ENCODE measurements around the gene LRRN4. TPM values are rescaled to one million over a fixed set of nuclear protein-coding genes. Genes with fewer than 3 reads are reported as not detected.

LRRN4 gene
- under 1 TPM in 1 of 2 donors, not detected in 1; 0.02 TPM for polyA plus RNA-seq

DNA sequence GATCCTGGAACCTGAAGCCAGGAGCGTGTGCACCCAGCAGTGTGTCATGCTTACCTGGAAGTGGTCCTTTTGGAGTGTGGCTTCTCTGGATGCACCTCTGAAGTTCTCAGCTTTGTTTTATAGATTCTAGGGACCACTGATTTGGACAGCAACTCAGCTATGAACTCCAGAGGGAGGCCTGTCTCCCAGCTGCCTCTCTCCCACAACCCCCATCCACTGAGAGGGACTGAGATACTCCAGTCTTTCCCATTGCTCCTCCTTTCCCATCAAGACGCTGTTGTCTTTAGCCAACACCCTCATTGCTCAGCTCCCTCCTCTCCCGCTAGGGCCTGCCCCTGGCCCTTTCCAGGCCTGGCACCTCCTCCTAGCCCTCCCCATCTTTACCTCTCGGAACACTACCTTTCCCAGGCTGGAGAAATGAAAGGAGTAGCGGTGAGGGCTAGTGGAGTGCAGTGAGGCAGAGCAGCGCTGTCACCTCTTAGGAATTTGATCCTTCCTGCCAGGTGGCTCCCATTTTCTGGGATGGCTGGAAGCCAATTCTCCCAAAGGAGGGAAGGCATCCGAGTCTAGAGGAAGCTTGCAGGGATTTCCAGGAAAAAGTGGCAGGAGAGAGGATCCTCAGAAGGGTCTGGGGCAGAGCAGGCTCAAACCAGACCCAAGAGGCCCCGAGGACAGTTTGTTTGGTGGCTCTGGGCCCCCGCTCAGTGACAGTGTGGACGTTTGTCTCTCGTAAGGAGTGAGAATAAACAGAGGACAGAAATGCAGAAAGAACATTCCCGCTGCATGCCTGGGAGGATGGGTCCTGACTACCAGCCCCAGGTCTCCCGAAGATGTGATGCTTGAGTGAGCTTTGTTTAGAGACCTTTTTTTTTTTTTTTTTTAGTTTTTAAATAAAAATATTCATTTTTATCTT, at the start of gene LRRN4:
TSS of gene LRRN4 (minus strand) at position 285 of the 913 bp plus-strand sequence. CDS start 1,261 bp downstream, outside the sequence.
- H3K27me3 ChIP-seq (ENCODE audit: control insufficient read depth in 1 of 2, insufficient read depth in 2 of 2, low read length in 2 of 2), result peaks cover 0 to 10% of the 10 kb centered on the region in 2 donors
- no peak within 1 kb of the TSS for H3K4me3 ChIP-seq (ENCODE audit: low read depth in 1 of 2, low read length in 2 of 2)
- WGBS, 2 donors, result 45 to 57% methylated on average over 13 of the region's 13 CpGs

DNA sequence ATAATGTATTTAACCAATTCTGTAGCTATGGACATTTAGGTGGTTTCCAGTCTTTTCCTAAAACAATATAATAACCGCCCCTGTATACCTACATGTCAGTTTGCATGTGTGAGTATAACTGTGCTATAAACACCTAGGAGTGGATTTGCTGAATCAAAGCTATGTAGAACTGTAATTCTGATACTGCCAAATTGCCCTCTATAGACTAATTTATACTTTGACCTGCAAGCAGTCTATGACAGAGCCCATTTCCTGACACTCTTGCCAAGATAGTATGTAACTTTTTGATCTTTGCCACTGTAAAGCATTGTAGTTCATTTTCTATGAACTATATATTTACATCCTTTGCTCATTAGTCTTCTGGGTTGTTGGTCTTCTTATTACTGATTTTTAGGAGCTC, 49.4 kb upstream of the LRRN4 start:
- no peak overlapping the region for H3K4me3 ChIP-seq (ENCODE audit: low read depth in 1 of 2, low read length in 2 of 2)
- no peaks in the 10 kb centered on the region for H3K9me3 ChIP-seq (ENCODE audit: control insufficient read depth in 2 of 2, insufficient read depth in 1 of 2, low read depth in 1 of 2, low read length in 1 of 2)
- peaks cover 0 to 9% of the 10 kb centered on the region in 2 donors for H3K36me3 ChIP-seq (ENCODE audit: control insufficient read depth in 2 of 2, insufficient read depth in 2 of 2, low read length in 1 of 2)
- no peaks in the 10 kb centered on the region for H3K4me1 ChIP-seq (ENCODE audit: control insufficient read depth in 2 of 2, insufficient read depth in 2 of 2, low read length in 1 of 2)
- H3K27ac ChIP-seq (ENCODE audit: low read depth in 2 of 2, low read length in 1 of 2), result no peak overlapping the region
- WGBS, 2 donors, result 56 to 67% methylated on average over 1 of the region's 1 CpG
- H3K27me3 ChIP-seq (ENCODE audit: control insufficient read depth in 1 of 2, insufficient read depth in 2 of 2, low read length in 2 of 2), result no peaks in the 10 kb centered on the region

More for the DNA sequence above, at the start of gene LRRN4:
- Histone ChIP-seq H3K9me3 (ENCODE audit: control insufficient read depth in 2 of 2, insufficient read depth in 1 of 2, low read depth in 1 of 2, low read length in 1 of 2) (peaks cover 0 to 3% of the 10 kb centered on the region in 2 donors), H3K27ac (ENCODE audit: low read depth in 2 of 2, low read length in 1 of 2) (no peak within 1 kb of the TSS), H3K4me1 (ENCODE audit: control insufficient read depth in 2 of 2, insufficient read depth in 2 of 2, low read length in 1 of 2) (peaks cover 4 to 11% of the 10 kb centered on the region in 2 donors), H3K36me3 (ENCODE audit: control insufficient read depth in 2 of 2, insufficient read depth in 2 of 2, low read length in 1 of 2) (no peaks in the 10 kb centered on the region)

GRCh38 chr20:6101346-6101745, 47.5 kb upstream of the LRRN4 start:
- no peak overlapping the region for H3K4me3 ChIP-seq (ENCODE audit: low read depth in 1 of 2, low read length in 2 of 2)
- 92 to 95% methylated on average over 2 of the region's 2 CpGs for WGBS, 2 donors
- no peak overlapping the region for H3K27ac ChIP-seq (ENCODE audit: low read depth in 2 of 2, low read length in 1 of 2)
- H3K4me1 ChIP-seq (ENCODE audit: control insufficient read depth in 2 of 2, insufficient read depth in 2 of 2, low read length in 1 of 2), result no peaks in the 10 kb centered on the region
- peaks cover 0 to 5% of the 10 kb centered on the region in 2 donors for H3K36me3 ChIP-seq (ENCODE audit: control insufficient read depth in 2 of 2, insufficient read depth in 2 of 2, low read length in 1 of 2)
- H3K27me3 ChIP-seq (ENCODE audit: control insufficient read depth in 1 of 2, insufficient read depth in 2 of 2, low read length in 2 of 2), result no peaks in the 10 kb centered on the region
- H3K9me3 ChIP-seq (ENCODE audit: control insufficient read depth in 2 of 2, insufficient read depth in 1 of 2, low read depth in 1 of 2, low read length in 1 of 2), result no peaks in the 10 kb centered on the region

DNA sequence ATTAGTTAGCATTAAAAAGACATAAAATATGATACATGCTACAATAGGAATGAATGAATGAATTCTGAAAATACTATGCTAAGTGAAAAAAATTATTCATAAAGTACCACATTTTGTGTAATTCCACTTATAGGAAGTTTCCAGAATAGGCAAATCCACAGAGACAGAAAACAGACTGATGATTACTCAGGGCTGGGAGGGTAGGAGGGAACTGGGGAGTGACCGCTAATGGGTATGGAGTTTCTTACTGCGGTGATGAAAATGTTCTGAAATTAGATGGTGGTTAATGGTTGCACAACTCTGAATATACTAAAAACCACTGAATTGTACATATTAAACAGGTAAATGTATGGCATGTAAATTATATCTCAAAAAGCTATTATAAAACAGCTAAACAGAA, 46.4 kb upstream of the LRRN4 start:
- Histone ChIP-seq H3K4me3 (ENCODE audit: low read depth in 1 of 2, low read length in 2 of 2) (no peak overlapping the region), H3K4me1 (ENCODE audit: control insufficient read depth in 2 of 2, insufficient read depth in 2 of 2, low read length in 1 of 2) (no peaks in the 10 kb centered on the region), H3K27me3 (ENCODE audit: control insufficient read depth in 1 of 2, insufficient read depth in 2 of 2, low read length in 2 of 2) (no peaks in the 10 kb centered on the region), H3K27ac (ENCODE audit: low read depth in 2 of 2, low read length in 1 of 2) (no peak overlapping the region), H3K36me3 (ENCODE audit: control insufficient read depth in 2 of 2, insufficient read depth in 2 of 2, low read length in 1 of 2) (peaks cover 0 to 2% of the 10 kb centered on the region in 2 donors), H3K9me3 (ENCODE audit: control insufficient read depth in 2 of 2, insufficient read depth in 1 of 2, low read depth in 1 of 2, low read length in 1 of 2) (no peaks in the 10 kb centered on the region)
- 76 to 92% methylated on average over 2 of the region's 2 CpGs for WGBS, 2 donors

- Histone ChIP-seq H3K27ac (ENCODE audit: low read depth in 2 of 2, low read length in 1 of 2) (no peak overlapping the region), H3K36me3 (ENCODE audit: control insufficient read depth in 2 of 2, insufficient read depth in 2 of 2, low read length in 1 of 2) (peaks cover 1 to 2% of the 10 kb centered on the region in 2 donors), H3K9me3 (ENCODE audit: control insufficient read depth in 2 of 2, insufficient read depth in 1 of 2, low read depth in 1 of 2, low read length in 1 of 2) (no peaks in the 10 kb centered on the region), H3K4me1 (ENCODE audit: control insufficient read depth in 2 of 2, insufficient read depth in 2 of 2, low read length in 1 of 2) (no peaks in the 10 kb centered on the region), H3K4me3 (ENCODE audit: low read depth in 1 of 2, low read length in 2 of 2) (no peak overlapping the region), H3K27me3 (ENCODE audit: control insufficient read depth in 1 of 2, insufficient read depth in 2 of 2, low read length in 2 of 2) (no peaks in the 10 kb centered on the region)
Measured at GRCh38 chr20:6099819-6100218, 46.0 kb upstream of the LRRN4 start.

- H3K4me3 ChIP-seq (ENCODE audit: low read depth in 1 of 2, low read length in 2 of 2), result no peak overlapping the region
- H3K27me3 ChIP-seq (ENCODE audit: control insufficient read depth in 1 of 2, insufficient read depth in 2 of 2, low read length in 2 of 2), result no peaks in the 10 kb centered on the region
- H3K36me3 ChIP-seq (ENCODE audit: control insufficient read depth in 2 of 2, insufficient read depth in 2 of 2, low read length in 1 of 2), result peaks cover 2 to 5% of the 10 kb centered on the region in 2 donors
- no peak overlapping the region for H3K27ac ChIP-seq (ENCODE audit: low read depth in 2 of 2, low read length in 1 of 2)
- WGBS, 2 donors, result 77 to 86% methylated on average over 5 of the region's 5 CpGs
- H3K9me3 ChIP-seq (ENCODE audit: control insufficient read depth in 2 of 2, insufficient read depth in 1 of 2, low read depth in 1 of 2, low read length in 1 of 2), result no peaks in the 10 kb centered on the region
- H3K4me1 ChIP-seq (ENCODE audit: control insufficient read depth in 2 of 2, insufficient read depth in 2 of 2, low read length in 1 of 2), result no peaks in the 10 kb centered on the region
Measured at GRCh38 chr20:6095409-6095808, 41.5 kb upstream of the LRRN4 start.

- no peaks in the 10 kb centered on the region for H3K27me3 ChIP-seq (ENCODE audit: control insufficient read depth in 1 of 2, insufficient read depth in 2 of 2, low read length in 2 of 2)
Measured at GRCh38 chr20:6094565-6094964, 40.7 kb upstream of the LRRN4 start.

DNA sequence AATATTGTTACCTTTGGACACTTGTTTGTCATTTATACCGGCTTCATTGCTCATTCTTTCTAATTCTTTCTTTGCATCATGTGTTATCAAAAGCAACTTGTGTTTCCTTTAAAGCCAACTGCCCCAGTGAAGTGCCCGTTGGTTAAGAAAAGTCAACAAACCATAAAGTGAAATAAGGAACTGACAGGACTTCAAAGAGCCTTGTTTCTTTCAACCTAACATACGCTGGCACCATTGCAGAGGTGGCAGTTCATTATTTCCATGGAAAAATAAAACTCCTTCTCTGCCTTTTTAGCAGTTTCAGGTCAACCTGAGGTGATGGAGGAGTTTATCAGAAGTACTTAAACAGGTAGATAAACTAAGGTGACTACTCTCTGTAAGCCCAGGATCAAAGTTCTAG, 40.2 kb upstream of the LRRN4 start:
- Histone ChIP-seq H3K4me3 (ENCODE audit: low read depth in 1 of 2, low read length in 2 of 2) (no peak overlapping the region), H3K27me3 (ENCODE audit: control insufficient read depth in 1 of 2, insufficient read depth in 2 of 2, low read length in 2 of 2) (no peaks in the 10 kb centered on the region), H3K9me3 (ENCODE audit: control insufficient read depth in 2 of 2, insufficient read depth in 1 of 2, low read depth in 1 of 2, low read length in 1 of 2) (no peaks in the 10 kb centered on the region), H3K36me3 (ENCODE audit: control insufficient read depth in 2 of 2, insufficient read depth in 2 of 2, low read length in 1 of 2) (peaks cover 2 to 8% of the 10 kb centered on the region in 2 donors), H3K4me1 (ENCODE audit: control insufficient read depth in 2 of 2, insufficient read depth in 2 of 2, low read length in 1 of 2) (no peaks in the 10 kb centered on the region), H3K27ac (ENCODE audit: low read depth in 2 of 2, low read length in 1 of 2) (no peak overlapping the region)
- WGBS, 2 donors, result 55 to 66% methylated on average over 3 of the region's 3 CpGs

More at GRCh38 chr20:6094565-6094964, 40.7 kb upstream of the LRRN4 start:
- Histone ChIP-seq H3K4me1 (ENCODE audit: control insufficient read depth in 2 of 2, insufficient read depth in 2 of 2, low read length in 1 of 2) (no peaks in the 10 kb centered on the region), H3K9me3 (ENCODE audit: control insufficient read depth in 2 of 2, insufficient read depth in 1 of 2, low read depth in 1 of 2, low read length in 1 of 2) (no peaks in the 10 kb centered on the region), H3K4me3 (ENCODE audit: low read depth in 1 of 2, low read length in 2 of 2) (no peak overlapping the region), H3K36me3 (ENCODE audit: control insufficient read depth in 2 of 2, insufficient read depth in 2 of 2, low read length in 1 of 2) (peaks cover 2 to 5% of the 10 kb centered on the region in 2 donors), H3K27ac (ENCODE audit: low read depth in 2 of 2, low read length in 1 of 2) (no peak overlapping the region)
- WGBS, 2 donors, result 81 to 94% methylated on average over 4 of the region's 4 CpGs

DNA sequence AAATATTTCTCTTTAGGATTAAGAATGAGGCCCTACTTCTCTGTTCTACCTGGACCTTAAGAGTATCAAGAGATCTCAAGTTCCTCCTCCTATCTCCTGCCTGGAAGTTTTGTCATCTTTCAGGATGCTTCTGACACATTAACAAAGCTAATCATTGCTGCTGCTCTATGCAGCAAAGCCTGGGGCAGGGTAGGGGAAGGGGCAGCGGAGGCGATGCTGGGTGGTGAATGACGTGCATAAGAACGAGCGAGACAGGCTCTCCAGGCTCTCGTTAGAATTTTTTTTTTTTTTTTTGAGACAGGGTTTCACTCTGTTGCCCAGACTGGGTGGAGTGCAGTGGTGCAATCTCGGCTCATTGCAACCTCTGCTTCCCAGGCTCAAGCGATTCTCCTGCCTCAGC, 37.8 kb upstream of the LRRN4 start:
- Histone ChIP-seq H3K4me3 (ENCODE audit: low read depth in 1 of 2, low read length in 2 of 2) (no peak overlapping the region), H3K4me1 (ENCODE audit: control insufficient read depth in 2 of 2, insufficient read depth in 2 of 2, low read length in 1 of 2) (no peaks in the 10 kb centered on the region), H3K36me3 (ENCODE audit: control insufficient read depth in 2 of 2, insufficient read depth in 2 of 2, low read length in 1 of 2) (peaks cover 4 to 13% of the 10 kb centered on the region in 2 donors), H3K27ac (ENCODE audit: low read depth in 2 of 2, low read length in 1 of 2) (no peak overlapping the region), H3K9me3 (ENCODE audit: control insufficient read depth in 2 of 2, insufficient read depth in 1 of 2, low read depth in 1 of 2, low read length in 1 of 2) (no peaks in the 10 kb centered on the region), H3K27me3 (ENCODE audit: control insufficient read depth in 1 of 2, insufficient read depth in 2 of 2, low read length in 2 of 2) (no peaks in the 10 kb centered on the region)
- WGBS, 2 donors, result 78 to 90% methylated on average over 8 of the region's 8 CpGs

GRCh38 chr20:6086868-6087267, 33.0 kb upstream of the LRRN4 start:
- 24 to 63% methylated on average over 2 of the region's 2 CpGs for WGBS, 2 donors
- H3K27ac ChIP-seq (ENCODE audit: low read depth in 2 of 2, low read length in 1 of 2), result no peak overlapping the region
- no peaks in the 10 kb centered on the region for H3K4me1 ChIP-seq (ENCODE audit: control insufficient read depth in 2 of 2, insufficient read depth in 2 of 2, low read length in 1 of 2)
- H3K4me3 ChIP-seq (ENCODE audit: low read depth in 1 of 2, low read length in 2 of 2), result no peak overlapping the region
- peaks cover 2 to 17% of the 10 kb centered on the region in 2 donors for H3K36me3 ChIP-seq (ENCODE audit: control insufficient read depth in 2 of 2, insufficient read depth in 2 of 2, low read length in 1 of 2)
- H3K9me3 ChIP-seq (ENCODE audit: control insufficient read depth in 2 of 2, insufficient read depth in 1 of 2, low read depth in 1 of 2, low read length in 1 of 2), result no peaks in the 10 kb centered on the region
- H3K27me3 ChIP-seq (ENCODE audit: control insufficient read depth in 1 of 2, insufficient read depth in 2 of 2, low read length in 2 of 2), result no peaks in the 10 kb centered on the region

All from esophagus (tissue), 2 donors.